ENCODE measurements around the gene SLC4A11. TPM values are rescaled to one million over a fixed set of nuclear protein-coding genes. Genes with fewer than 3 reads are reported as not detected.

SLC4A11 gene
- total RNA-seq, 1 donor from 2014 or later = 3.2 TPM

DNA sequence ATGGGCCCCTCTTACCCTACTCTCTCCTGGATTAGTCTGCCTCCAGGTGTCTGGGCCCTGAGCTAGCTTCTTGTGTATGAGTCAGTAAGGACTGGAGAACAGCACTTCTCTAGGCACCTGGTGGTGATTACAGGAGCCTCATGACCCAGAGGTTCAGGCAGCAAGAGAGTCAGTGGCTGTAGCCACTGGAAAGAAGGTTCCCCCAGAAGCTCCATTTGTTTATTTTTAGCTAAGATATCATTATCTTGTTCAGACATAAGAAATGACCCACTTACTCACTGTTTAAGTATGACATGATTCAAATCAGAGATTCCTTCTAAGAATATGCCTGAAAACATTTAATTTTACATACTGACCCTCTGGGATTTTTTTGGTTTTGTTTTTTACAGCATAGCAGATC lies 23.6 kb upstream of the SLC4A11 start:
- Mint-ChIP-seq H3K27ac (no peak overlapping the region), H3K27me3 (ENCODE audit: insufficient read depth) (no peaks in the 10 kb centered on the region), H3K4me3 (no peak overlapping the region), H3K36me3 (ENCODE audit: low read depth) (no peaks in the 10 kb centered on the region), H3K4me1 (ENCODE audit: low read depth) (no peaks in the 10 kb centered on the region), H3K9me3 (no peaks in the 10 kb centered on the region)
- intact Hi-C loops (cut with micrococcal nuclease) = no loop called here
- no peak for DNase-seq (ENCODE audit: low spot score)

DNA sequence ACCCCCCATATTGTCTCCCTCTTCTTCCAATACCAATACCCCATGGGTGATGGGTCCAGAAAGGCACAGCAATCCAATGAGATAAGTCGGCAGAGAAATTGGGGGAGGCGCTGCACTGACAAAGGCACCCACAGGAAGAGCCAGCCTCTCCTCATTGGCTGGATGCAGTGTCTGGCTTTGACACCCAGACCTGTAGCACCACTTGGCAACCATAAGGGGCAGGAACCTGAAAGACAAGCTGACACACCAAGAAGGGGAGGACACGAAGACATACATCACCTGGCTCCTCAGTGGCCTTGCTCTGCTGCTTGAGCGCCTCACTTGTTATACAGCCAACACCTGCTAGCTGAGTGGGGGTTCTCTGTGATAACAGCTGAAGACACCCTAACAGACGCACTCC lies 19.4 kb upstream of the SLC4A11 start:
- Mint-ChIP-seq H3K27ac (no peak overlapping the region), H3K27me3 (ENCODE audit: insufficient read depth) (no peaks in the 10 kb centered on the region), H3K4me3 (no peak overlapping the region), H3K36me3 (ENCODE audit: low read depth) (no peaks in the 10 kb centered on the region), H3K9me3 (no peaks in the 10 kb centered on the region), H3K4me1 (ENCODE audit: low read depth) (no peaks in the 10 kb centered on the region)
- intact Hi-C loops (cut with micrococcal nuclease) = no loop called here
- no peak for DNase-seq (ENCODE audit: low spot score)

DNA sequence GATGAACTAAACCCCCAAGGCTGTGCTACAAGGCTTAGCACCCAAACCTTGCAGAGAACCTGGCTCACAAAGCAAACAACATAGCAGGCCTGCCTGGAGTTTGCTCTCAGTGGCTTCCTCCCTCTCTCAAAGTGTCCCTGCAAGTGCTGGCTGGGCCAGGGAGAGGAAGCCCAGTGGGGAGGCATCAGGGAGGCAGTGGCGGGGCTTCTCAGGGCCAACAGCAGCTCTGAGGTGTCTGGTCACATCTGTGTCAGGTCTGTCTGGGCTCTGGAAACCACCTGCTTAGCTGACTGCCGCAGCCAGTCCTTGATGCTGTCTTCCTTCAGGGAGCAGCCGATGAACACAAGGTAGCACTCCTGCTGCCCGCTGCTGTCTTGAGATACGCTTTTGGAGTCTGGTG lies 16.7 kb upstream of the SLC4A11 start:
- no peak for DNase-seq (ENCODE audit: low spot score)
- H3K27ac Mint-ChIP-seq = no peak overlapping the region
- H3K36me3 Mint-ChIP-seq (ENCODE audit: low read depth) = no peaks in the 10 kb centered on the region
- H3K4me1 Mint-ChIP-seq (ENCODE audit: low read depth) = no peaks in the 10 kb centered on the region
- intact Hi-C loops (cut with micrococcal nuclease) = no loop called here
- no peaks in the 10 kb centered on the region for H3K27me3 Mint-ChIP-seq (ENCODE audit: insufficient read depth)
- no peaks in the 10 kb centered on the region for H3K9me3 Mint-ChIP-seq
- H3K4me3 Mint-ChIP-seq = no peak overlapping the region

DNA sequence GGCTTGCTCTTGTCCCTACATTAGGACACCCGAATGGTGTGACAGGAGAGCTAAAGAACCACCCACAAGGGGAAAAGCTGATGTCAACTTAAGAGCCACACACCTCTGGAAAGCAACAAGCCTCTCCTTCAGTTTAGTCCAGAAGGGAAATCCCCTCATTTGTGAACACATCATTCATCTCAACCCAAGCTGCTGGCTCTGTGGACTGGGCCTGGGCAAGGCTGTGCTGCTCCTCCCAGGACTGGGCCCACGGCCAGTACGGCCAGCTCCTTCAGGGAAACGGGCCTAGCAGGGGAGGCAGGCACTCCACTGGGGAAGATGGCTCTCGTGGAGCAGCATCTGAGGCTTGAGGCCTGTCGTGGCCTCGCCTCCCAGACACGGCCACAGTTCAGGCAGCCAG lies 12.8 kb upstream of the SLC4A11 start:
- intact Hi-C loops (cut with micrococcal nuclease) = no loop called here
- Mint-ChIP-seq H3K9me3 (no peaks in the 10 kb centered on the region), H3K4me1 (ENCODE audit: low read depth) (no peaks in the 10 kb centered on the region), H3K36me3 (ENCODE audit: low read depth) (no peaks in the 10 kb centered on the region), H3K27ac (no peak overlapping the region), H3K4me3 (no peak overlapping the region), H3K27me3 (ENCODE audit: insufficient read depth) (peaks cover 17% of the 10 kb centered on the region)
- DNase-seq (ENCODE audit: low spot score) = no peak

DNA sequence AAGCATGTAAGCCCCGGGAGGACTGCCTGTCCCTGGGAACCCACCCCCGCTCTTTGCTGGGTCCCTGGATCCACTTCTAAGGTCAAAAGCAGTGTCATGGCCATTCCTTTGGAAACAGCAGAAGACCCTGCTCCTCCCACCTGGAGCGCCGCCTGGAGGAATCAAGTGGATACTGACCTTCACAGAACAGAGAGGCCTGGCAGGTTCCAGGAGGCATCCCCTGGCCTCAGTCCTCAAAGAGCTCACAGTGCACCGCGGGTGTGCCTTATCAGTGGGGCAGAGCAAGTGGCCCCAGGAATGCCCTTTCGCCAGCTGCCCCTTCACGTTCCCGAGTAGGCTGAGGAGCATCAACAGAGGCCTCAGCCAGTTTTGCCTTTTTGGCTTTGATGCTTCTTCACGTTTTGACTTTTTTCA lies 11.1 kb upstream of the SLC4A11 start:
- intact Hi-C loops (cut with micrococcal nuclease) = no loop called here
- DNase-seq (ENCODE audit: low spot score) = no peak
- Mint-ChIP-seq H3K4me3 (no peak overlapping the region), H3K27ac (no peak overlapping the region), H3K9me3 (no peaks in the 10 kb centered on the region), H3K27me3 (ENCODE audit: insufficient read depth) (peaks cover 23% of the 10 kb centered on the region), H3K36me3 (ENCODE audit: low read depth) (no peaks in the 10 kb centered on the region), H3K4me1 (ENCODE audit: low read depth) (no peaks in the 10 kb centered on the region)

DNA sequence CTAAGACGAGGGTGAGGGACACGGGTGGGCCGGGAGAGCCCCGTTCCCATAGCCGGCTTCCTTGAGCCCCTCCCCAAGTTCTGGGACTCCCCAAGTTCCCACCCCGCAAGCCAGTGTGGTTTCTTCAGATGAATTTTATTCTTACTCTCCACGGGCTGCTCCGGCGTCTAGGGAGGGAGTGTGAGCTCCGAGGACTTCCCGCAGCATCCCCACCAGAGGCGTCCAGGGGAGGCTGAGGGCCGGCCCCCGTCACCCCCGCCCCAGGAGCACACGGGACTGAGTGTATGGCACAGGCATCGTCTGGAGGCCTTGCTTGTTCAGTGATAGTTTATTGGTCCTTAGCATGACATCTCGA lies 10.0 kb upstream of the SLC4A11 start:
- intact Hi-C loops (cut with micrococcal nuclease) = no loop called here
- Mint-ChIP-seq H3K4me3 (peak overlapping the region; percentile 51), H3K36me3 (ENCODE audit: low read depth) (no peaks in the 10 kb centered on the region)

DNA sequence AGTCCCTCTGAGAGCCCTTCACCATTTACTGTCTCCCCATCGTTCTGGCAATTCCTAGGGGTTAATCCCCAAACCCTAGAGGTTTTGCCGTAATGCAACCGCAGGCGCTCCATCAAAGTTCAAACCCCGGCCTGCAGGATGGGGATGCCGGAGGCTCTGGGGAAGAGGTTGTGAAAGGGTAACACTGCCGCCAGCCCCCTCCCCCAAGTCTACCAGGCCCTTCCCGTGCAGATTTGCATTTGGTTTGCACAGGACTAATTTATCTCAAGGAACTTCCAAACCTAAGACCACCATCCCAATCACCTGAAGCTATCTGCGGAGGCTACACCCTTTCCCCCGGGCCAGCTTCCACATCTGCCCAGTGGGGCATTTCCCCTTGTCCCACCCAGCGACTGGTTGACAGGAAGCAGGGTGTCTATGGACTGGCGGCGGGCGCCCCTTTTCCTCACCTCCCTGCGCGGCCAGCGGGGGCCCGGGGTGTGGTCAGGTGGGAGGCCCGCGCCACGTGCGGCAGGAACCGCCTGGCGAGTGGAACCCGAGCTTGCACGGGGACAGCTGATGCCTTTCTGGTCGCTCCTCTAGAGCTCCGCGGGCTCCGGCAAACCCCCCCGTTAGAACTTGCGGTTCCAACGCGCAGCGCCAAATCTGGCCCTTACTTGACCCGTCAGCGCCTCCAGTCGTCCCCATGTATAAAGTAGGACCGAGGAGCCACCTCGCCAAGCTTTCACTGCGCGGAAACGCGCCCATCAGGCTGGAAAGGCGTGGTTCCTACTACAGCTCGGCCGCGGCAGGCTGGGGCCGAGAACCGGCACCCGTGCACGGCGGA lies 9.4 kb upstream of the SLC4A11 start:
- H3K27ac Mint-ChIP-seq = no peak overlapping the region
- H3K27me3 Mint-ChIP-seq (ENCODE audit: insufficient read depth) = peaks cover 37% of the 10 kb centered on the region
- H3K36me3 Mint-ChIP-seq (ENCODE audit: low read depth) = no peaks in the 10 kb centered on the region
- H3K9me3 Mint-ChIP-seq = no peaks in the 10 kb centered on the region
- no peaks in the 10 kb centered on the region for H3K4me1 Mint-ChIP-seq (ENCODE audit: low read depth)
- intact Hi-C loops (cut with micrococcal nuclease) = no loop called here
- DNase-seq (ENCODE audit: low spot score) = no peak
- peak overlapping the region; percentile 51 for H3K4me3 Mint-ChIP-seq

More for the DNA sequence above, 10.0 kb upstream of the SLC4A11 start:
- no peak overlapping the region for H3K27ac Mint-ChIP-seq
- H3K9me3 Mint-ChIP-seq = no peaks in the 10 kb centered on the region
- H3K4me1 Mint-ChIP-seq (ENCODE audit: low read depth) = no peaks in the 10 kb centered on the region
- peaks cover 33% of the 10 kb centered on the region for H3K27me3 Mint-ChIP-seq (ENCODE audit: insufficient read depth)
- no peak for DNase-seq (ENCODE audit: low spot score)

DNA sequence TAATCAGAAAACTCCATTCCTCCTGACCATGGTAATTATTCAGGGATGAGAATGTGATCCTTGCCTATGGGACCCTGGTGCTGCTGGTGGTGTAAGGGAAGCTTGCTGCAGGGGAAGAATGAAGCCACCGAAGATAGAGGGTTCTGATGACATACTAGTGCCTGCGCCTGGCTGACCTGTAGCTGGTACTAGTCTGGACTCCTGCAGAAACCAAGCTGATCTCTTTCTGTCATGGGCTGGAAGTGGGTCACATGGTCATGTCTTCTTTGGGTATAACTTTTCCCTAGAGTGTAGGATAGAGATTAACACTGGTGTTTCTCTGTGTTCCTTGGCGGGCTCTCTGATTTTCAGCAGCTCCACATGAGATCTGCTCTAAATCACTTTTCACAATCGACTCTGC lies 8.6 kb upstream of the SLC4A11 start:
- Mint-ChIP-seq H3K4me1 (ENCODE audit: low read depth) (no peaks in the 10 kb centered on the region), H3K36me3 (ENCODE audit: low read depth) (no peaks in the 10 kb centered on the region), H3K27me3 (ENCODE audit: insufficient read depth) (peaks cover 40% of the 10 kb centered on the region), H3K27ac (no peak overlapping the region), H3K9me3 (no peaks in the 10 kb centered on the region), H3K4me3 (no peak overlapping the region)
- intact Hi-C loops (cut with micrococcal nuclease) = no loop called here
- DNase-seq (ENCODE audit: low spot score) = no peak

DNA sequence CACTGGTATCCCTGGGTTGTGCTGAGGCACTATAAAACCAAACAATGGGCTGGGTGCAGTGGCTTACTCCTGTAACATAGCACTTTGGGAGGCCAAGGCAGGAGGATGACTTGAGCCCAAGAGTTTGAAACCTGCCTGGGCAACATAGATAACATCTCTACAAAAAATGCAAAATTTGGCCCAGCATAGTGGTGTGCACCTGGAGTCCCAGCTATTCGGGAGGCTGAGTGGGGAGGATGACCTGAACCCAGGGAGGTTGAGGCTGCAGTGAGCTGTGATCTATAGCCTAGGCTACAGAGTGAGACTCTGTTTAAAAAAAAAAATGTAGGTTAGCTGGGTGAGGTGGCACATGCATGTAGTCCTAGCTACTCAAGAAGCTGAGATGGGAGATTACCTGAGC lies 7.7 kb upstream of the SLC4A11 start:
- no peak for DNase-seq (ENCODE audit: low spot score)
- Mint-ChIP-seq H3K36me3 (ENCODE audit: low read depth) (no peaks in the 10 kb centered on the region), H3K4me1 (ENCODE audit: low read depth) (no peaks in the 10 kb centered on the region), H3K9me3 (no peaks in the 10 kb centered on the region), H3K27ac (no peak overlapping the region), H3K4me3 (no peak overlapping the region), H3K27me3 (ENCODE audit: insufficient read depth) (peaks cover 46% of the 10 kb centered on the region)
- intact Hi-C loops (cut with micrococcal nuclease) = no loop called here

DNA sequence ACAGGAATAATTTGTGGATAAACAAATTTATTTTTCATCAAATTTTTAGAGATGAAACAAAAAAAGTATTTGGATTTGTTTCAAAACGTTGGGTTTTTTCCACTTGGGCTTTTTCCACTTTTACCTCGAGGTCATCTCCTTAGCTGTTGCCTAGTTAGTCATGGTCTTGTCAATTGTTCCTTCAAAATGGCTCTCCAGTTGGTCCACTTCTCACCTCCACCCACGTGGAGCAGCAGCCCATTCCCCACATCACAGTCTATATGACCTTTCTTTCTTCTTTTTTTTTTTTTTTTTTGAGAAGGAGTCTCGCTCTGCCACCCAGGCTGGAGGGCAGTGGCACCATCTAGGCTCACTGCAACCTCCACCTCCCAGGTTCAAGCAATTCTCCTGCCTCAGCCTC lies 6.7 kb upstream of the SLC4A11 start:
- H3K36me3 Mint-ChIP-seq (ENCODE audit: low read depth) = no peaks in the 10 kb centered on the region
- H3K27me3 Mint-ChIP-seq (ENCODE audit: insufficient read depth) = peaks cover 55% of the 10 kb centered on the region
- H3K4me1 Mint-ChIP-seq (ENCODE audit: low read depth) = no peaks in the 10 kb centered on the region
- H3K9me3 Mint-ChIP-seq = no peaks in the 10 kb centered on the region
- DNase-seq (ENCODE audit: low spot score) = no peak
- intact Hi-C loops (cut with micrococcal nuclease) = no loop called here
- H3K27ac Mint-ChIP-seq = no peak overlapping the region
- H3K4me3 Mint-ChIP-seq = no peak overlapping the region

DNA sequence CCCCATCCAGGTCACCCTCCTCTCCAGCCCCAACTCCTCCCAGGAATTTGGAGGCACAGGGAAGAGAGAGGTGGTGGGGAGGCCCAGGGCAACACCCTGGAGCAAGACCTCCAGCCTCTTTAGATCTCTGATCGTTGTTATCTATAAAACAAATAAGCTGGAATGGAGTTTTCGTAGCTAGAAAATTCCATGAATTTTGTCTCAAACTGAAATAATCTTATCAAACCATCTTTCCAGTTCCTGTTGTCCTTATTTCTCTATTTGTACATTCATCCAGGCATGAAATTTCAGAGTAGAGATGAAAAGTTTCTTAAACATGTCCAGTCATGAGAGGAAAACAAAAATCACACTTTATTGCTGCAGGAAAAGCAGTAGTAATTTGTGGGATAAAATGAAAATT lies 6.2 kb upstream of the SLC4A11 start:
- Mint-ChIP-seq H3K4me1 (ENCODE audit: low read depth) (peaks cover 1% of the 10 kb centered on the region), H3K36me3 (ENCODE audit: low read depth) (no peaks in the 10 kb centered on the region), H3K4me3 (no peak overlapping the region), H3K27ac (no peak overlapping the region), H3K9me3 (no peaks in the 10 kb centered on the region), H3K27me3 (ENCODE audit: insufficient read depth) (peaks cover 59% of the 10 kb centered on the region)
- no peak for DNase-seq (ENCODE audit: low spot score)
- intact Hi-C loops (cut with micrococcal nuclease) = no loop called here

DNA sequence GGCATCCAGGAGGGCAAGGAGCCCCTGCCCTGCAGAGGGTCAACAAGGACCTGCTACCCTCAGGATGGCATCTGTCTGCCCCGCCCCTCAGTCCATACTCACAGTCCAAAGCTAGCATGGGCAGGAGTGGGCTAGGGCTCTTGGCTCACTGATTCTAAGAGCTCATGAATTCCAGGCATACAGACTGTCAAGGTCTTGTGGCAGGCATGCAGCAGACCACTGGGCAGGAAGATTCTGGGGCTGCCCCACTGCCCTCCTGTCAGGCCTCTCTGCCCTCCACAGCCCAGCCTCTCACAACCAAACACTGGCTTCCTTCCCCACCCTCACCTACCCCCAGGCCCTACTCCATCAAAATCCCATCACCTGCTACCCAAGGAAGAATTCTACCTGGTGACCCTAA lies 5.6 kb upstream of the SLC4A11 start:
- intact Hi-C loops (cut with micrococcal nuclease) = no loop called here
- no peak overlapping the region for H3K4me3 Mint-ChIP-seq
- peaks cover 7% of the 10 kb centered on the region for H3K4me1 Mint-ChIP-seq (ENCODE audit: low read depth)
- peaks cover 60% of the 10 kb centered on the region for H3K27me3 Mint-ChIP-seq (ENCODE audit: insufficient read depth)
- no peak overlapping the region for H3K27ac Mint-ChIP-seq
- DNase-seq (ENCODE audit: low spot score) = no peak
- H3K36me3 Mint-ChIP-seq (ENCODE audit: low read depth) = no peaks in the 10 kb centered on the region
- no peaks in the 10 kb centered on the region for H3K9me3 Mint-ChIP-seq

DNA sequence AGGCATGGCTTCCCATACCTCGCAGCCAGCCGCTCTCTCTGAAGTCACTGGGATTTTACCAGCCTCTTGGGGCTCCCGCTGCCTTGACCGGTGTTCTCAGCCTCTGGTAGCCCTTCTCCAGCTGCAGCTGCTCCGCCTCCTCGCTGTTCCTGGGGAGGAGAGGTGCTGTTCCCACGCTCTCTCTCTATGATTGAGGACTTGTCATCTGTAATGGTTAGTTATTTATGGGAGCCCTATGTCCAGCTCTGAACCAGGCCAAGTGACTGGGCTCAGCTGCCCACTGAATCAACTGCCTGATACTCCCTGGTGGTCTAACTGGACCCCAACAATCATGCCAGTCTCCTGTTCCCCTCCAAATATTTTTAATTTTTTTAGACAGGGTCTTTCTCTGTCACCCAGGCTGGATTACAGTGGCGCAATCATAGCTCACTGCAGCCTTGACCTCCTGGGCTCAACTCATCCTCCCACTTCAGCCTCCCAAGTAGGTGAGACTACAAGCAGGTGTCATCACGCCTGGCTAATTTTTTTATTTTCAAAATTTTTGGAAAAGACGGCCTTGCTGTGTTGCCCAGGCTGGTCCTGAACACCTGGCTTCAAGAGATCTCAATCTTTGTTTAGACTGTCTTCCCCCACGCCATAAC lies 4.8 kb upstream of the SLC4A11 start:
- Mint-ChIP-seq H3K4me3 (no peak overlapping the region), H3K36me3 (ENCODE audit: low read depth) (no peaks in the 10 kb centered on the region), H3K27ac (no peak overlapping the region), H3K27me3 (ENCODE audit: insufficient read depth) (peaks cover 62% of the 10 kb centered on the region), H3K4me1 (ENCODE audit: low read depth) (peaks cover 8% of the 10 kb centered on the region), H3K9me3 (no peaks in the 10 kb centered on the region)
- no peak for DNase-seq (ENCODE audit: low spot score)
- intact Hi-C loops (cut with micrococcal nuclease) = no loop called here
